Stimulated activated naive CD4-positive, alpha-beta T cell (primary cell): Measurements from ENCODE around the gene CSN1S1.
"Not testable (repeated sequence)": the region's sequence is repeated elsewhere in the genome, so short reads cannot be mapped to it uniquely, and the experiment has no call there.

Experiments used
- DNase-seq, 6 experiments: peaks; one replicate each; lab custom pipeline; 2025; lab: John Stamatoyannopoulos, UW

CSN1S1 gene, protein sequence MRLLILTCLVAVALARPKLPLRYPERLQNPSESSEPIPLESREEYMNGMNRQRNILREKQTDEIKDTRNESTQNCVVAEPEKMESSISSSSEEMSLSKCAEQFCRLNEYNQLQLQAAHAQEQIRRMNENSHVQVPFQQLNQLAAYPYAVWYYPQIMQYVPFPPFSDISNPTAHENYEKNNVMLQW

DNA sequence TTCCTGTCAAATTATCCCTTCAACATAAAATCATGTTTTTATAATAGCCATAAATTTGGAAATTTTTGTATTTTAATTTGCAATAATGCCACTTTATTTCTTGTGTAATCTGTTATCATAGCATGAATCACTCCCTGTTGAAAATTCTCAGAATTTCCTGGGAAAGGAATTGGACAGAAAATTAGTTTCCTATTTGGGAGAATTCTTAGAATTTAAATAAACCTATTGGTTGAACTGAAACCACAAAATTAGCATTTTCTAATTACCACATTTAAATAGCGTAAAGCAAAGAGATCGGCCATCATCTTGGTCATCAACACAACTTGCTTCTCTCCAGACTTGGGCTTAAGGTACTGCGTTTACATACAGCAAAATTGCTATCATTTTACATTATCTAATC lies at the start of gene CSN1S1:
TSS of gene CSN1S1 (plus strand) at position 301 of the 400 bp plus-strand sequence. CDS start 1,488 bp downstream, outside the sequence.
- no peak for DNase-seq

DNA sequence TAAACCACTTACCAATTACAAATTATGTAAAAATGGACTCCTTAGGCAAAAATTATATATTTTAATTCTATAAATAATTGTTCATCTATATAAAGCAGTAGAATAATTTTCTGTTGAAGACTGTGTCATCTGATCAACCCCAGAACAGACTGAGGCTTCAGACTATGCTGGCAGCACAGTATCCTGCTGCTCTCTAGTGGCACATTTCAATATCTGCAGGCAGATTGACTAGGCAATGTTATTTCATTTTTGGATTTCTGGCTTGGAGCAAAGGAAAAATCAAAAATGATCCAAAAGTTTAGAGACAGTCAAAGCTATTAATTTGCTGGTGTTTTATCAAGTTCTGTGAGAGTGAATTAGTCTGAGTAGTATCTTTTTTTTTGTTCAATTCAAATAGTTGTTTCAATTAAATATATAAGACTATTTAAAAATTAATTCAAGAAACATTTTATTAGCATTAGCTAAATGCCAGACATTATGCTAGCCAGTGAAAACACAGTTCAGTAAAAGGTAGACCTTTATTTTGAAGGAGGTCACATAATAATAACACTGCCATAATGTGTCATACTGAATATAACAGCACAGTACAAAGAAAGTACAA lies 49.6 kb upstream of the CSN1S1 start:
- DNase-seq = peak in 5 of 6 experiments; percentile 5 to 58 (median 18)

DNA sequence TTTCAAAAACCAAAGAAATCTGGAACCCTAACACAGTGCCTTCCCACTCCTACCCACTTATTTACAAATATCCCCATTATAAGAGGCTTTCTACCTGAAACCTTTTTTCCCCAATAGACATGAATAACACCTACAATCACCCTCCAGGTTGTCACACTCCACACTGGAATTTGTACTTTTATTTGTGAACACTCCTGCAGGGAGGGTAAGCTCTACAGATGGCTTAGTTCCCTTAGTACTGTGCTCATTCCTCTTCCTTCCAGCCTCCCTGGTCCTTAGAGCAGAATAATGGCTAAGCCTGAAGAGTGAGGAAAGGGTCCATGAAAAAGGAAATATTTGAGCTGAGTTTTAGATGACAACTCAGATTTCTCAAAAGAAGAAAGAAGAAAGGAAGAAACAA lies 48.7 kb upstream of the CSN1S1 start:
- no peak for DNase-seq

DNA sequence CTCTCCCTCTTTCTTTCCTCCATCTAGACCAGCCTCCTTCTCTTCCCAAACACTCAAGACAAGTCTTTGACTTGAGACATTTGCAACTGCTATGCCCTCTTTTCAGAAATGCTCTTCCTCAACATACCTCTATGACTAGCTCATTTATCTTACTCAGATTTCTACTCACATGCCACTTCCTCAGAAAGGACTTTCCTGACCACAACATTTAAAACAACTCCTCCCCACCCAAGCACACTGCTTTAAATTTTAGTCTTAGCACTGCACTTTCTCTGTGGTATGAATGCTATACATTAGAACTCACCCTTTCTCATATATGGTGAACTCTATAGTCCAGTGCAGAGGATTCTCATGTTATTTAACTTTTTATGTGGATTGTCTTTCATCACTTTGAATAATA lies 42.5 kb upstream of the CSN1S1 start:
- no peak for DNase-seq

DNA sequence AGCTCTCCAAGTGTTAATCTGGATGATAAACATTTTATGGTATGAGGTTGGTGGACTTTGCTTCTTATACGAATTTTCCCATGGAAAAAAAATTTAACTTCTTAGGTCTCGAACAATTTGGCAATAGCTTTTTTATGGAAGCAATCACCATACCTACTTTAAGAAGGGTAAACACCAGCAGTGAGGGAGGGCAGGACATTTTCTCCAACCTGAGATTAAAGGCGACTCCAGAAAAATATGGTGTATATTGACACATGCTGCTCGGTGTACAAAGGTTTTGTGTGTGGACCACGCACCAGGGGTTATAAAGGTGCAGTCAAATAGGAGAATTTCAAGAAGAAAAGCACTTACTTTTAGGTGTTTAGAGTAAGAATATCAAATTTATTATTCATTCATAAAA lies 36.7 kb upstream of the CSN1S1 start:
- DNase-seq = no peak

DNA sequence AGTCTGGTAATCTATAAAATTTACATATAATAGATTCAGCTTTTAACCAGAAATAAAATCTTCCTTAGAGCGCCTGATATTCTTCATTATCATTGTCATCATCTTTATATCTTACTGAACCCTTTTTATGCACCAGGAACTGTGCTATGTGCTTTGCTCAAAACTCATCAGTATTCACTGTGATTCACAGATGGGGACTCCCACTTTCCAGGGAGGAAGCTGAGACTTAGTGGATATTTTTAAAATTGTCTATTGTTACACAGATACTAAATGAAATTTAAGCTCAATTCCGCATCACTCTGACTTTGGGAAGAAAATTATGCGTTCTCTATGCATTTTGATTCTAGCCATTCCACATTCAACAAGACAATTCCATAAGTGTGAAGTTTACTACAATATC lies 36.1 kb upstream of the CSN1S1 start:
- no peak for DNase-seq

DNA sequence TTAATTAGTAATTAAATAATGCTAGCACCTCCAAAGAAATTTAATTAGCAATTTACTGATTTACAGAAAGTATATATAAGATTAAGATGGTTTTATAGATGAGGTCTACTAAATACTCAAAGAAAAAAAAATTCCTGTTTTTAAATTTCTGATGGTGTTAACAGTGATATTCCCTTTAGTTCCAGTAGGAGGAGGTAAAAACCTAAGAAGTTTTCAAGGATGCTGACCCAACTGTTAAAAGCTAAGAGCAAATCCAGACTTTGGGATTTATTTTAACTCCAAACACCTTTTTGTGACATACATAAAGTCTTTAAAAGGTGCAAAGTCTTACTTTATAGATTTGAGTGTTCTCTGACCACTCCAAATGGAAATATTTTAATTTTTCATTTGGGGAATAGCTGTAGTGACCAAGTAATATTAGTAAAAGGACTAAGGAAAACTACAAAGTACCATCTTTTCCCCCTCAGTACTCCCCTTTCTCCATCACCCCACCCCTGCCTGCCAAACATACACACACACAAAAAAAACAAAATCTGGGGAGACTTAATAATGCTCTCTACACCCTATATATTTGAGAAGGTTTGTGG lies 34.2 kb upstream of the CSN1S1 start:
- no peak for DNase-seq

DNA sequence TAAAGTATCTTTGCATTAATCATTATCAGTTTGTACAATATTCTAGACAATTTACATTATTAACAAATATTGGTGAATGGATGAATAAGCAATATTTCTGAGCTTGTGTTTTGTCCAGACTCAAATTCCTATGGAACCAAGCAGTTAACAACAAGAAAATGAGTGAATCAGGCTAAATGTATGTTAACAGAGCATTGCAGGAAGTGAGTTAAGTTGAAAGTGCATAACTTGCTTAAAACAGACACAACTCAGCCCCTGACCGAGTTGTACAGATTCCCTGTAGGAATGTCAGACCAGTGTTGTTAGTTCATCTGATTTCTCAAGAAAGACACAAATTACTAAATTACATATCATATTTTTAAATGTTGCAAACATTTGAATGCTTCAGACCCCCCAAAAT lies 23.7 kb upstream of the CSN1S1 start:
- no peak for DNase-seq

DNA sequence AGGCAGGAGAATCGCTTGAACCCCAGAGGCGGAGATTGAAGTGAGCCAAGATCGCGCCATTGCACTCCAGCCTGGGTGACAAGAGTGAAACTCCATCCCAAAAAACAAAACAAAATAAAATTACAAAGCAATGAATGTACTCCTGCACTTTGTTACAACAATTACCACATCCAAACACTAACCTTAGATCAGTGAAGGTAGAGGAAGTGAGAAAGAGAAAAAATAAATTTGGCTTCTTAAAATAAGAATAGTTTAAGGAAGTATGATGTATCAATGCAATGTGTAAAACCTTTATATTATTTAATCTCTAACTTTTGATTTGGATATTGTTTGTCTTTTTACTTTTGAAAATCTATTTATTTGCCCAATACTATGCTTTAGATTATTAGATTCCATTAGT lies 21.7 kb upstream of the CSN1S1 start:
- DNase-seq = no peak

DNA sequence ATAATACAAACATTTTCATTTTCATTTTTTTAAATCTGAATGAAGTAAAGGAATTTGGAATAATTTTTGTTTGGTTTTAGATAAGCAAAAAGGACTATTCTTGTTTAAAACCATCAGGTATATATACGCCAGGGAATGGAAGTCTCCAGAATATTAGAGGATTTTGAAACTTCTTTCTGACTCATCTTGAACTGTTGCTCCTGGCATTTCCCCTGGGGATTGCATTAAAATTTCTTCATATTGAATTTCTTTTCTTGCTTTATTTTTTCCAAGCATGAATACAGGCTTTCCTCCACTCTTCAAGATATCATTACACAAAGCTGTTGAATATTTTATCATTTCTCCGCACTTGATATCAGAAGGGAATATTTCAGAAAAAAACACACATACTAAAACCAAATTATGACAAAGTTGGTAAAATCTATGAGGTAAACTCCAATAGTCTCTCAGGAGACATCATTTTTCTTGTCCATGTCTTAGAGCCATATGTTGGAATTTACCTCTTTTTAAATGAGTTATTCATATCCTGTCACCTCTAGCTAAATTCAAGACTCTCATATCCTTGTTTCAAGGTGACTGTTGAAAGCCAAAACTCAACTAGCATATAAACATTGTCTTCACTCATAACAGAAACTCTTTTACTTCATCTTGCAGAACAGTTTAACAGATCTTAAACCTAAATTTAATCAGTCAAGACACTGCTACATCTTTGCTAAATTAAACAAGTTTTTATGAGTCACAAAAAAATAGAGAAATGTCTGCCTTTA lies 20.7 kb upstream of the CSN1S1 start:
- no peak for DNase-seq

DNA sequence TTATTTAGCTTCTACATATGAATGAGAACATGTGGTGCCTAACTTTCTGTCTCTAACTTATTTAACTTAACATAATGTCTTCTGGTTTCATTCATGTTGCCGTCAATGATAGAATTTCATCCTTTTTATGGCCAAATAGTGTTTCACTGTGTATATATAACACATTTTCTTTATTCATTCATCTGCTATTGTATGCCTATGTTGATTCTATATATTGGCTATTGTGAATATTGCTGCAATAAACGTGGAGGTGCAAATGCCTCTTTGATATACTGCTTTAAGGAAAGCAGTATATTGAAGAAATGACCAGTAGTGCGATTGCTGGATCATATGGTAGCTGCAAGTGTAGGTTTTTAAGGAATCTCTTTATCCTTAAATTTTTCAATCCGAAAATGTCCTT lies 10.0 kb upstream of the CSN1S1 start:
- DNase-seq = no peak

DNA sequence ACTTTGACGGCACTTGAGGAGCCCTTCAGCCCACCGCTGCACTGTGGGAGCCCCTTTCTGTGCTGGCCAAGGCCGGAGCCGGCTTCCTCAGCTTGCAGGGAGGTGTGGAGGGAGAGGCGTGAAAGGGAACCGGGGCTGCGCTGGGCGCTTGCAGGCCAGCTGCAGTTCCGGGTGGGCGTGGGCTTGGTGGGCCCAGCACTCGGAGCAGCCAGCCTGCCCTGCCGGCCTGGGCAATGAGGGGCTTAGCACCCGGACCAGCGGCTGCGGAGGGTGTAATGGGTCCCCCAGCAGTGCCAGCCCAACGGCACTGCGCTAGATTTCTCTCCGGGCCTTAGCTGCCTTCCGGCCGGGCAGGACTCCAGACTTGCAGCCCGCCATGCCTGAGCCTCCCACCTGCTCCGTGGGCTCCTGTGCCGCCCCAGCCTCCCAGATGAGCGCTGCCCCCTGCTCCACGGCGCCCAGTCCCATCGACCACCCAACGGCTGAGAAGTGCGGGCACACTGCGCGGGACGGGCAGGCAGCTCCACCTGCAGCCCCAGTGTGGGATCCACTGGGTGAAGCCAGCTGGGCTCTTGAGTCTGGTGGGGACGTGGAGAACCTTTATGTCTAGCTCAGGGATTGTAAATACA lies 7.0 kb upstream of the CSN1S1 start:
- not testable (repeated sequence) for DNase-seq

DNA sequence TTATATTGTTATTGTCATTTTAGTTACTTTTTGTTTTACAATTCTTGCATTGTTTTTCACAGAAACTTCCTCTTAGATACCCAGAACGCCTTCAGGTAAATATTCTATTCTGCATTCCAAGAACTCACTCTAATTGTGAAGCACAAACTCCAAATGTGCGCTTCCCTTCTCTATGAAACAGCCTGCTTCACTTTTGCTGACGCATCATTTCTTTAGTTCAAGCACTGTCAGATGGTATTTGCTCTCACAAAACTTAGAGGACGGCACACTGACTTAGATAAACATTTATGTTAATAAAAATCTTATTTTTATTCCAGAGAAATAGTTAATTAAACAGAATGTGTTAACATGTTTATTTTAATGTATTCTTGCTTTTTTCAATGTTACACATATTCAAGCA lies 3.3 kb downstream of the CSN1S1 start:
- DNase-seq = no peak

DNA sequence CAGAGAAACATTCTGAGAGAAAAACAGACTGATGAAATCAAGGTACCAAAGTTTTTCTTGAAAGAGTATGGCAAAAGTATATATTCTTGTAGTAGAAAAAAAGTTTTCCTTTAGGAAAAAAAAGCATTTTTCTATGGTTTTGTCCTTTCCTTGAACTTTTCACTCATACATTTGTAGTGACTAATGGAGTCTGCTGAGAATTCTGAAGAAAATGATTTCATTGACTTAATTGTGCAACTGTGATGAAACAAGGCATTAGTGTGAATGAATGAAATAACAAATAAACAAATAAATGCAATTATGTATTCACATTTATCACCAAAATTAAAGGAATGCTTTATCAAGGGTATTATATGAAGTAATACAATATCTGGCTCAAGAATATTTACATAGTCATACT lies 5.7 kb downstream of the CSN1S1 start:
- no peak for DNase-seq

DNA sequence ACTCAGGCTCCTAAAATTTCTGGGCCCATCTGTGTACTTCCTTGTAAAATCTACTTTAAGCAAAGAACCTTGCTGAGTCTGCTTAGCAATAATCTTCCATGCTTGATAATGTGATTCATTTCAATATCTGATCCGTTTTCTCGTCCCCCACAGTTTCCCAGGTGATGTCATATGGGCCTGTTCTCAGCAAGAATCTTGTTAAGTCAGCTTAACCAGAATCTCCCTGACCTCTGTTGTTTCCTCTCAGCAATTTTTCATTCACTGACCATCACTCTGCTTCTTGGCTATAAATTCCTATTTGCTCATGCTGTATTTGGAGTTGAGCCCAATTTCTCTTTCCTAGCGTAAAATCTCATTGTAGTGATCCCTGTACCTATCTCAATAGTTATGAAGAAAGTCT lies 20.7 kb downstream of the CSN1S1 start:
- no peak for DNase-seq

DNA sequence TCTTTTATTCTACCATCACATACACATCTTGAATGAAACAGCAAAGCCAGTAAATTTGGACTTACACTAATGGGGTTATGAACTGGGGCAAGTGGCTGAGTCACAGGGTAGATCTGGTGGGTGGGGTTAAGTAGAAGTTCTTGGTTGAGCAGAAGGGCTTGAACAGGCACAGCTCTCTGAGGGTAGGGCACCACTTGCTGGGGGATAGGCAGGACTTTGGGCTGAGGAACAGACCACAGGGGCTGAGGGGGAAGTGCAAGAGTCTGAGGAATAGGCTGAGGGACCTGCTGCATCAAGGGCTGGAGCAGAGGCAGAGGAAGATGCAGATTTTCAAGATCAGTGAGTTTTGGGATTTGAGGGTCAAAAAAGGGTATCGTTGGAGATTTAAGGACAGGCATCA lies 26.3 kb downstream of the CSN1S1 start:
- no peak for DNase-seq

DNA sequence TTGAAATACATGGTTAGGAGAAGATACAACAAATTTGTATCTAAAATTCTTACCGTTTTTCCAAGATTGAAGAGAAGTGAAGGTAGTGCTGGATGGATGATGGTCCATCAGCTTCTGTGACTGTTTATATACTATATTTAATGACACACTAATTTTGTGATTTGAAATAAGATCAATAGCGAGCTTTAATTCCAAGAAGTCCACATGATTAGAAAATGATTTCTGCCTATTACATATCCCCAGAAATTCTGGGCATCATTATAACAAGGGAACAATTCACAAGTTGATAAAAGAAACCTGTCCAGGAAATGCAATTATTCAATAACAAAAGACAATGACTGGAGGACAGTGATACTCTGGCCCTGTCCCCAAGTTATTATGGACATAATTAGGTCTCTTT lies 34.8 kb downstream of the CSN1S1 start, which contains the start of gene CSN2:
TSS of gene CSN2 (minus strand) at position 101 of the 400 bp plus-strand sequence. CDS start 4,733 bp downstream, outside the sequence.
- no peak for DNase-seq

DNA sequence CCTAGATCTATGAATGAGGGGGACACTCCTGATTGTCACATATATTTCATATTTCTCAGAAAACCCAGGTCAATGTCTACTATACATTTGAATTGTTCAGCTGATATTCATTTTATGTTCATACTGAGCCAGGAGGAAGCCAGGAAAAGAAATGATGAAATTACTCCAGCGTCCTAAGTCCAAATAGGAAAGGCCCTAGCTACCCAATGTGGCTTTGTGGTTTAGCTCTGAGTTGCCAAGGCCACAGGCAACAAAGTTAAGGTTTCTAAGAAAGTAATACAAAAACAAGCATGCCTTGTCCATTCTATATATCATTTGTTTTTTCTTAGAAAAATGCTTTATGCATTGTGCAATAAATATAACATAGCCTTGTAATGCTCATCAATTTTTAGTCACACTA lies 39.2 kb downstream of the CSN1S1 start:
- no peak for DNase-seq

DNA sequence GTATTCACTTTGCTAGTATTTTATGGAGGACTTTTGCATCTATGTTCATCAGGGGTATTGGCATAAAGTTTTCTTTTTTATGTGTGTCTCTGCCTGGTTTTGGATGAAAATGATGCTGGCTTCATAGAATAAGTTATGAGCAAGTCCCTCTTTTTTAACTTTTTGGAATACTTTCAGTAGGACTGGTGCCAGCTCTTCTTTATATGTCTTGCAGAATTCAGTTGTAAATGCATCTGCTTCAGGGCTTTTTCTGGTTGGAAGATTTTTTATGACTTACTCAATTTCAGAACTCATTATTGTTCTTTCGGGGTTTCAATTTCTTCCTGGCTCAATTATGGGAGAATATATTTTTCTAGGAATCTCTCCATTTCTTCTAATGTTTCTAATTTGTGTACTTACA lies 43.8 kb downstream of the CSN1S1 start:
- DNase-seq = no peak

DNA sequence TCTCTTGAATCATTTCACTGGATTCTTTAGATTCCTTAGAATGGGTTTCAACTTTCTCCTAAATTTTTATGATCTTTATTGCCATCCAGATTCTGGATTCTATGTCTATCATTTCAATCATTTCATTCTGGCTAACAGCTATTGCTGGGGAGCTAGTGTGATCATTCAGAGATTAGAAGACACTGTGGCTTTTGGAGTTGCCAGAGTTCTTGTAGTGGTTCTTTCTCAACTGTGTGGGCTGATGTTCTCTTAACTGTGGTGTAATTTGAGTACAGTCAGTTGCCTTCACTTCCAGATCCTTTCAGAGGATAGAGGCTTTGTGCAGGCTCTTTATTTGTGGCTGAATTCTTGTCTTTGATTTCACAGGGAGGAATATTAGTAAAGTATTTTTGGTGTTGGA lies 46.7 kb downstream of the CSN1S1 start:
- no peak for DNase-seq

DNA sequence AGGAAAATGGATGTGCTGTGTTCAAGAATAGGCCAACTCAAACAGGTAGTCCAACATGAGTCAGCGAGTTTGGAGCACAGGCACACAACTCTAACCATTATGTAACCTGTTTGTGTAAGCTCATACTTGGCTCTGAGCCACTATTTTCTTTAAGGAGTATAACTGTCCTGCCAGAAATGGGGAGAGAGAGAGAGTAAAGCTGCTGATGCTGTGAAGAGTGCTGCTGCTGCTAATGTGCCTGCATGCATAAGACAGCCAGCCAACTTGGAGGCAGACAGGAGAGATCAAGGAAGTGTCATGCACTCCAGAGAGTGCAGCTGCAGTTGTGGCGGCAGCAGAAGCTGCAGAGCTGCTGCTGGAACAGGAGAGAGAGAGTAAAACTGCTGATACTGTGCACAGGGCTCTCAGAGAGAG lies 53.2 kb downstream of the CSN1S1 start:
- no peak for DNase-seq

DNA sequence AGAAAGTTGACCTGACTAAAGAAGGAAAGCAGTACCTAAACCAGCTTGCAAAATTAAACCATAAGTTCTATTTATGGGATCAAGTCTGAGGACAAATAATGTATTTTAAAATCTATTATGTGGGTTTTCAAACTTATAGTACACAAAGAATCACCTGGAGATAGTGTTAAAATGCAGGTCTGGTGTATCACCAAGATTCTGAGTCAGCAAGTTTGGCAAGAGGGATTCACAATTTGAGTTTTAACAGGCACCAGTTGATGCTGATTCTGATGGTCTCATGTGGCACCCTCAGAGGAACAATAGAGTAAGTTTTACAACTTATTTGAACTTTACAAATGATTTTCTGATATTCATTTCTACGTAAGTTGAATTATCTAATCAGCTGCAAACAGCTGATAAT lies 55.8 kb downstream of the CSN1S1 start:
- DNase-seq = no peak
